ENCODE results near the gene PRDM16.

PRDM16 gene

DNA sequence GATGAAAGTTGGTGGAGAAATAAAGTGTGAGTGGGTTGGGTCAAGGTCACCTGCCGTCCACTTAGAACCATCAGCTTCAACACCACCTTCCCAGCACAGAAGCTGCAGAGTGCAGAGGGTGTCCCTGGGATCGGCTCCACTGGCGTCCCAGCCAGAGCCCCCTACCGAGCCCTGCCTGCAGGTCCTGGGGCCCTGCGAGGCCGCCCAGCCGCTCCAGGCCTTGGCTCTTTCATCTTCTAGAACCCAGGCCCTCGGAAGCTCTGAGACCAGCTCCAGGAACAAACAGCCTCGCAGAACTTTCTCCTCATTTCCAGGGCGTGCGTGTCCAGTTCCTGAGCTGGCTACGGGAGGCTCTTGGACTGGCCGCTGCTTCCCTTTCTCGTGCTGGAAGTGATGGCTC, 166.0 kb downstream of the PRDM16 start:
- TF ChIP-seq, protein P1, sequence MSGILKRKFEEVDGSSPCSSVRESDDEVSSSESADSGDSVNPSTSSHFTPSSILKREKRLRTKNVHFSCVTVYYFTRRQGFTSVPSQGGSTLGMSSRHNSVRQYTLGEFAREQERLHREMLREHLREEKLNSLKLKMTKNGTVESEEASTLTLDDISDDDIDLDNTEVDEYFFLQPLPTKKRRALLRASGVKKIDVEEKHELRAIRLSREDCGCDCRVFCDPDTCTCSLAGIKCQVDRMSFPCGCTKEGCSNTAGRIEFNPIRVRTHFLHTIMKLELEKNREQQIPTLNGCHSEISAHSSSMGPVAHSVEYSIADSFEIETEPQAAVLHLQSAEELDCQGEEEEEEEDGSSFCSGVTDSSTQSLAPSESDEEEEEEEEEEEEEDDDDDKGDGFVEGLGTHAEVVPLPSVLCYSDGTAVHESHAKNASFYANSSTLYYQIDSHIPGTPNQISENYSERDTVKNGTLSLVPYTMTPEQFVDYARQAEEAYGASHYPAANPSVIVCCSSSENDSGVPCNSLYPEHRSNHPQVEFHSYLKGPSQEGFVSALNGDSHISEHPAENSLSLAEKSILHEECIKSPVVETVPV (CRISPR knock-in tag; IDR thresholded peaks at IDR 0.05), result no peak
- TF ChIP-seq ZC3H10 (CRISPR knock-in tag; IDR thresholded peaks at IDR 0.05) (no peak), GLIS3 (CRISPR knock-in tag; IDR thresholded peaks at IDR 0.05) (no peak), RARB (CRISPR knock-in tag; IDR thresholded peaks at IDR 0.05) (no peak), ZNF565 (CRISPR knock-in tag; conservative IDR thresholded peaks at IDR 0.05; ENCODE audit: low read depth) (no peak)
- TF ChIP-seq, protein P2, sequence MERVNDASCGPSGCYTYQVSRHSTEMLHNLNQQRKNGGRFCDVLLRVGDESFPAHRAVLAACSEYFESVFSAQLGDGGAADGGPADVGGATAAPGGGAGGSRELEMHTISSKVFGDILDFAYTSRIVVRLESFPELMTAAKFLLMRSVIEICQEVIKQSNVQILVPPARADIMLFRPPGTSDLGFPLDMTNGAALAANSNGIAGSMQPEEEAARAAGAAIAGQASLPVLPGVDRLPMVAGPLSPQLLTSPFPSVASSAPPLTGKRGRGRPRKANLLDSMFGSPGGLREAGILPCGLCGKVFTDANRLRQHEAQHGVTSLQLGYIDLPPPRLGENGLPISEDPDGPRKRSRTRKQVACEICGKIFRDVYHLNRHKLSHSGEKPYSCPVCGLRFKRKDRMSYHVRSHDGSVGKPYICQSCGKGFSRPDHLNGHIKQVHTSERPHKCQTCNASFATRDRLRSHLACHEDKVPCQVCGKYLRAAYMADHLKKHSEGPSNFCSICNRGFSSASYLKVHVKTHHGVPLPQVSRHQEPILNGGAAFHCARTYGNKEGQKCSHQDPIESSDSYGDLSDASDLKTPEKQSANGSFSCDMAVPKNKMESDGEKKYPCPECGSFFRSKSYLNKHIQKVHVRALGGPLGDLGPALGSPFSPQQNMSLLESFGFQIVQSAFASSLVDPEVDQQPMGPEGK (CRISPR knock-in tag; IDR thresholded peaks at IDR 0.05; ENCODE audit: borderline replicate concordance), result no peak
- TF ChIP-seq, protein P3, sequence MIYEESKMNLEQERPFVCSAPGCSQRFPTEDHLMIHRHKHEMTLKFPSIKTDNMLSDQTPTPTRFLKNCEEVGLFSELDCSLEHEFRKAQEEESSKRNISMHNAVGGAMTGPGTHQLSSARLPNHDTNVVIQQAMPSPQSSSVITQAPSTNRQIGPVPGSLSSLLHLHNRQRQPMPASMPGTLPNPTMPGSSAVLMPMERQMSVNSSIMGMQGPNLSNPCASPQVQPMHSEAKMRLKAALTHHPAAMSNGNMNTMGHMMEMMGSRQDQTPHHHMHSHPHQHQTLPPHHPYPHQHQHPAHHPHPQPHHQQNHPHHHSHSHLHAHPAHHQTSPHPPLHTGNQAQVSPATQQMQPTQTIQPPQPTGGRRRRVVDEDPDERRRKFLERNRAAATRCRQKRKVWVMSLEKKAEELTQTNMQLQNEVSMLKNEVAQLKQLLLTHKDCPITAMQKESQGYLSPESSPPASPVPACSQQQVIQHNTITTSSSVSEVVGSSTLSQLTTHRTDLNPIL (CRISPR knock-in tag; IDR thresholded peaks at IDR 0.05; ENCODE audit: low read depth), result no peak
- ATAC-seq, result no peak

DNA sequence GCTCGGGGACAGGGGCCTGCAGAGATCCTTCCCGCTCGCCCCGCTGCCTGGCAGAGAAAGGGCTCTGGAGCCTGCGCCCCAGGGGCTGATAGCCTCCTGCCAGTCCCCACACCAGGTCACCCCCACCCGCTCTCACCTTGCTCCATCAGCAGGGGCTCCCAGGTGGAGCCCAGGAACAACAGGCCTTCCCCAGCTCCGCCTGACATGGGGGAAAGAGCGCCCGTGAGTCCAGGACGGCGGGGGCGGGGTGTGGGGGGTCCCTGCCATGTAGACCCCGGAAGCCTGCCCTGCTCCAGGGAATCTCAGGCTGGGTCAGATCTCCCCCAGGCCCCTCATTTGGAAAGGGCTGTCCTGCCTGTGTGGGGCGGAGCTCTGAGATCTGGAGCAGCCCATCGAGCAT, 166.5 kb downstream of the PRDM16 start:
- TF ChIP-seq ZC3H10 (CRISPR knock-in tag; IDR thresholded peaks at IDR 0.05), result no peak
- no peak for TF ChIP-seq ZFP30 (CRISPR knock-in tag; IDR thresholded peaks at IDR 0.05)
- TF ChIP-seq ESRRG (CRISPR knock-in tag; IDR thresholded peaks at IDR 0.05), result no peak
- no peak for TF ChIP-seq TOX (CRISPR knock-in tag; IDR thresholded peaks at IDR 0.05; ENCODE audit: borderline replicate concordance)
- no peak for TF ChIP-seq ISL1 (CRISPR knock-in tag; IDR thresholded peaks at IDR 0.05)
- TF ChIP-seq, protein P2 (CRISPR knock-in tag; IDR thresholded peaks at IDR 0.05; ENCODE audit: borderline replicate concordance), result no peak
- no peak for TF ChIP-seq BACH2 (CRISPR knock-in tag; IDR thresholded peaks at IDR 0.05; ENCODE audit: borderline replicate concordance)
- no peak for TF ChIP-seq PPARA (CRISPR knock-in tag; IDR thresholded peaks at IDR 0.05; ENCODE audit: borderline replicate concordance)
- no peak for TF ChIP-seq GLIS3 (CRISPR knock-in tag; IDR thresholded peaks at IDR 0.05)
- no peak for TF ChIP-seq ZNF8 (CRISPR knock-in tag; IDR thresholded peaks at IDR 0.05)
- no peak for TF ChIP-seq CSDC2 (CRISPR knock-in tag; IDR thresholded peaks at IDR 0.05)
- TF ChIP-seq TCF4 (CRISPR knock-in tag; IDR thresholded peaks at IDR 0.05; ENCODE audit: borderline replicate concordance), result no peak
- TF ChIP-seq, protein P3 (CRISPR knock-in tag; IDR thresholded peaks at IDR 0.05; ENCODE audit: low read depth), result no peak
- no peak for TF ChIP-seq SNAI2 (CRISPR knock-in tag; IDR thresholded peaks at IDR 0.05)
- no peak for TF ChIP-seq ZFP3 (CRISPR knock-in tag; IDR thresholded peaks at IDR 0.05)
- TF ChIP-seq, protein P4, sequence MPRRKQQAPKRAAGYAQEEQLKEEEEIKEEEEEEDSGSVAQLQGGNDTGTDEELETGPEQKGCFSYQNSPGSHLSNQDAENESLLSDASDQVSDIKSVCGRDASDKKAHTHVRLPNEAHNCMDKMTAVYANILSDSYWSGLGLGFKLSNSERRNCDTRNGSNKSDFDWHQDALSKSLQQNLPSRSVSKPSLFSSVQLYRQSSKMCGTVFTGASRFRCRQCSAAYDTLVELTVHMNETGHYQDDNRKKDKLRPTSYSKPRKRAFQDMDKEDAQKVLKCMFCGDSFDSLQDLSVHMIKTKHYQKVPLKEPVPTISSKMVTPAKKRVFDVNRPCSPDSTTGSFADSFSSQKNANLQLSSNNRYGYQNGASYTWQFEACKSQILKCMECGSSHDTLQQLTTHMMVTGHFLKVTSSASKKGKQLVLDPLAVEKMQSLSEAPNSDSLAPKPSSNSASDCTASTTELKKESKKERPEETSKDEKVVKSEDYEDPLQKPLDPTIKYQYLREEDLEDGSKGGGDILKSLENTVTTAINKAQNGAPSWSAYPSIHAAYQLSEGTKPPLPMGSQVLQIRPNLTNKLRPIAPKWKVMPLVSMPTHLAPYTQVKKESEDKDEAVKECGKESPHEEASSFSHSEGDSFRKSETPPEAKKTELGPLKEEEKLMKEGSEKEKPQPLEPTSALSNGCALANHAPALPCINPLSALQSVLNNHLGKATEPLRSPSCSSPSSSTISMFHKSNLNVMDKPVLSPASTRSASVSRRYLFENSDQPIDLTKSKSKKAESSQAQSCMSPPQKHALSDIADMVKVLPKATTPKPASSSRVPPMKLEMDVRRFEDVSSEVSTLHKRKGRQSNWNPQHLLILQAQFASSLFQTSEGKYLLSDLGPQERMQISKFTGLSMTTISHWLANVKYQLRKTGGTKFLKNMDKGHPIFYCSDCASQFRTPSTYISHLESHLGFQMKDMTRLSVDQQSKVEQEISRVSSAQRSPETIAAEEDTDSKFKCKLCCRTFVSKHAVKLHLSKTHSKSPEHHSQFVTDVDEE (CRISPR knock-in tag; IDR thresholded peaks at IDR 0.05), result no peak
- no peak for TF ChIP-seq ZNF565 (CRISPR knock-in tag; conservative IDR thresholded peaks at IDR 0.05; ENCODE audit: low read depth)
- no peak for TF ChIP-seq ZNF70 (CRISPR knock-in tag; IDR thresholded peaks at IDR 0.05)
- TF ChIP-seq ARNTL (CRISPR knock-in tag; IDR thresholded peaks at IDR 0.05; ENCODE audit: borderline replicate concordance, low read depth), result no peak
- no peak for TF ChIP-seq OSR1 (CRISPR knock-in tag; IDR thresholded peaks at IDR 0.05)

More for the DNA sequence above, 166.5 kb downstream of the PRDM16 start:
- ATAC-seq, result no peak
